BJ (cell line): ENCODE results near the gene FANCC. TPM values are rescaled to one million over a fixed set of nuclear protein-coding genes. Genes with fewer than 3 reads are reported as not detected.

Experiments
- CTCF ChIA-PET: fragments of 350-600 bp; formaldehyde crosslinking; extraction: SDS; loops from one replicate; lab custom pipeline; 2021; ENCODE audit warnings: antibody characterized with exemption, inconsistent platforms; lab: Yijun Ruan, JAX
- POLR2A ChIA-PET: fragments of 300-600 bp; sonication (Branson Sonifier 250); formaldehyde crosslinking; extraction: SDS; loops from one replicate; lab custom pipeline; 2021; ENCODE audit warnings: antibody characterized with exemption; lab: Charles Lee
- DNase-seq: peaks from one replicate; pipeline ENCODE4 v3.0.0-alpha.2; 2011; ENCODE audit warnings: low read depth
- H3K27me3 ChIP-seq: 2 replicates; pipeline ENCODE4 v1.6.0; 2011; ENCODE audit warnings: low read length; ENCODE audit not compliant: control insufficient read depth, insufficient read depth
- H3K36me3 ChIP-seq: 2 replicates; pipeline ENCODE4 v1.5.1; 2011; ENCODE audit warnings: low read length; ENCODE audit not compliant: control insufficient read depth, insufficient read depth
- H3K4me3 ChIP-seq: 2 replicates; pipeline ENCODE4 v1.5.1; 2011; ENCODE audit warnings: low read depth, mild to moderate bottlenecking, control low read depth, low read length
- CTCF ChIP-seq: IDR thresholded peaks from 2 replicates; pipeline ENCODE4 v1.5.1; 2011; ENCODE audit warnings: low read depth, mild to moderate bottlenecking, control low read depth, inconsistent platforms, low read length, moderate library complexity; ENCODE audit not compliant: insufficient read depth
- polyA plus RNA-seq: library from polyadenylated mRNA; depleted of rRNA; stranded (reverse); fragments of >200 nt; gene quantifications from 2 replicates; pipeline ENCODE4 v1.2.3, GENCODE V29; 2011

The FANCC gene
- polyA plus RNA-seq, 1 experiment: 6.1 TPM

GRCh38 chr9:95156074-95156473, 161.4 kb downstream of the FANCC start:
- Histone ChIP-seq H3K4me3 (no peak overlapping the region), H3K27me3 (no peaks in the 10 kb centered on the region), H3K36me3 (no peaks in the 10 kb centered on the region)
- DNase-seq: no peak
- CTCF ChIA-PET: interaction anchor here (1.5 to 2.3 kb wide), 4 partner anchors 12 to 28 kb away, joined by 3 to 8 read pairs (median 6); no protein-coding TSS in a partner anchor
- no peak for TF ChIP-seq CTCF
- POLR2A ChIA-PET: no interaction called here

- CTCF ChIA-PET: no interaction called here
- POLR2A ChIA-PET: no interaction called here
- no peak for TF ChIP-seq CTCF
- DNase-seq: no peak
- no peaks in the 10 kb centered on the region for H3K27me3 ChIP-seq
- no peaks in the 10 kb centered on the region for H3K36me3 ChIP-seq
- H3K4me3 ChIP-seq: no peak overlapping the region
Observed at GRCh38 chr9:95155220-95155619, 162.3 kb downstream of the FANCC start.

GRCh38 chr9:95150903-95151302, 166.6 kb downstream of the FANCC start:
- no peak for TF ChIP-seq CTCF
- no peak overlapping the region for H3K4me3 ChIP-seq
- H3K36me3 ChIP-seq: no peaks in the 10 kb centered on the region
- DNase-seq: no peak
- ChIA-PET CTCF (interaction anchor here (1.2 to 5.2 kb wide), 3 partner anchors 17 to 23 kb away, joined by 6 to 16 read pairs (median 8); no protein-coding TSS in a partner anchor), POLR2A (no interaction called here)
- H3K27me3 ChIP-seq: no peaks in the 10 kb centered on the region

GRCh38 chr9:95148208-95148520, 169.3 kb downstream of the FANCC start:
- ChIA-PET CTCF (interaction anchor here (0.9 kb wide), 1 partner anchor 20 kb away, joined by 3 read pairs; no protein-coding TSS in a partner anchor), POLR2A (no interaction called here)
- Histone ChIP-seq H3K4me3 (no peak overlapping the region), H3K27me3 (no peaks in the 10 kb centered on the region), H3K36me3 (no peaks in the 10 kb centered on the region)
- no peak for TF ChIP-seq CTCF
- no peak for DNase-seq

- DNase-seq: no peak
Observed at GRCh38 chr9:95147452-95148207, 169.9 kb downstream of the FANCC start.

More at GRCh38 chr9:95147452-95148207, 169.9 kb downstream of the FANCC start:
- ChIA-PET CTCF (interaction anchor here (0.9 kb wide), 1 partner anchor 20 kb away, joined by 3 read pairs; no protein-coding TSS in a partner anchor), POLR2A (no interaction called here)
- no peaks in the 10 kb centered on the region for H3K27me3 ChIP-seq
- TF ChIP-seq CTCF: no peak
- H3K36me3 ChIP-seq: no peaks in the 10 kb centered on the region
- no peak overlapping the region for H3K4me3 ChIP-seq
